VCaP (cell line): ENCODE measurements around the gene L3MBTL4.
"Not testable (repeated sequence)": the region's sequence is repeated elsewhere in the genome, so short reads cannot be mapped to it uniquely, and the experiment has no call there.

ENCODE experiments used
- H3K27ac ChIP-seq: fragments of 450-650 bp; 2 replicates; pipeline ENCODE4 v1.5.1; 2017
- TF ChIP-seq, protein P1 (sequence below): fragments of 450-650 bp; conservative IDR thresholded peaks from 2 replicates; pipeline ENCODE4 v1.5.1; 2017; ENCODE audit warnings: mild to moderate bottlenecking, moderate library complexity

The L3MBTL4 gene

DNA sequence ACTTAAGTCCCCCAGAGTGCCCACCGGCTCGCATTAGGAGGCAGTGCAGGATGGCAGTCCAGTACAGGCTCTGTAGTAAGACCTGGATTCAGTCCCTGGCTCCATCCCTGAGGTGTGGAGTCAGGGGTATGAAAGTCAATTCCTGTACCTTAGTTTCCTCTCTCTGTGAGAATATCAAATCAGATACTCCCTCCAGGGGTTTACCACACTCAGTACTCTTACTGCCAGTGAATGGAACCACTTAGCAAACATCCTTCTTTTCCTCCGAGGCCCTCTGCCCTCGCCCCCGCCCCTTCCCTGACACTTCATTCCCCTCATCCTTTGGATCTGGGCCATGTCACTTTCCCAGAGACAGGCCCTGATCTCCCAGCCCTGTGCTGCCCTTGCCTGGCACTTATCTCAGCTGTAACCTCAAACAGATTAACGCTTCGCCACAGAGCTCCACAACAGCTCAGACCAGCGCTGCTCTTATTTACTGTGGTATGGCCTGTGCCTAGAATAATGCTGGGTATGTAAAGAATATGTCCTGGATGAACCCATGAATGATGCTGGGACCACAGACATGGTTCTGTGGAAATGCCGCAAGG is 360.4 kb downstream of the L3MBTL4 start:
- H3K27ac ChIP-seq, result no peak overlapping the region
- TF ChIP-seq, protein P1, sequence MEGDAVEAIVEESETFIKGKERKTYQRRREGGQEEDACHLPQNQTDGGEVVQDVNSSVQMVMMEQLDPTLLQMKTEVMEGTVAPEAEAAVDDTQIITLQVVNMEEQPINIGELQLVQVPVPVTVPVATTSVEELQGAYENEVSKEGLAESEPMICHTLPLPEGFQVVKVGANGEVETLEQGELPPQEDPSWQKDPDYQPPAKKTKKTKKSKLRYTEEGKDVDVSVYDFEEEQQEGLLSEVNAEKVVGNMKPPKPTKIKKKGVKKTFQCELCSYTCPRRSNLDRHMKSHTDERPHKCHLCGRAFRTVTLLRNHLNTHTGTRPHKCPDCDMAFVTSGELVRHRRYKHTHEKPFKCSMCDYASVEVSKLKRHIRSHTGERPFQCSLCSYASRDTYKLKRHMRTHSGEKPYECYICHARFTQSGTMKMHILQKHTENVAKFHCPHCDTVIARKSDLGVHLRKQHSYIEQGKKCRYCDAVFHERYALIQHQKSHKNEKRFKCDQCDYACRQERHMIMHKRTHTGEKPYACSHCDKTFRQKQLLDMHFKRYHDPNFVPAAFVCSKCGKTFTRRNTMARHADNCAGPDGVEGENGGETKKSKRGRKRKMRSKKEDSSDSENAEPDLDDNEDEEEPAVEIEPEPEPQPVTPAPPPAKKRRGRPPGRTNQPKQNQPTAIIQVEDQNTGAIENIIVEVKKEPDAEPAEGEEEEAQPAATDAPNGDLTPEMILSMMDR, result no peak

DNA sequence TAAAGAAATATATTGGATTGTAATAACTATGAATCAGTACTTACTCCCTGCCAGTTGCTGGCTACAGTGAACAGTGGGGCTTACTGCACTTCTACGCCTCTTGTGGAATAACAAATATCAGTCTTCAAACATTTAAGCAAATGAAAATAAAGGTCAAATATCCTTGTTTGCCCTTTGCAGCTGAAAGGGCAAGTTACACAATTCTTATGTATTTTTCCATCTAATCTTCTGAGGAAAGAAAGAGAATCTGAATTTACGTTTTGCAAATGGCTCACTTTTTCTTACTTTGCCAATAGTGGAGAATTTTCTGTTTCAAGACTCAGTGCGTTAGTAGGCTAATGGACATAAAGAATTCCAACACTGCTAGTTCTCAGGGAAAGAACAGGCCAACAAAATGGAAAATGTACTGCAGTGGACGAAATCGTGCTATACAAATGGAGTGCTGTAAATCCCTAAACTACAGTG is 362.2 kb downstream of the L3MBTL4 start:
- H3K27ac ChIP-seq, result no peak overlapping the region
- TF ChIP-seq, protein P1, result no peak

DNA sequence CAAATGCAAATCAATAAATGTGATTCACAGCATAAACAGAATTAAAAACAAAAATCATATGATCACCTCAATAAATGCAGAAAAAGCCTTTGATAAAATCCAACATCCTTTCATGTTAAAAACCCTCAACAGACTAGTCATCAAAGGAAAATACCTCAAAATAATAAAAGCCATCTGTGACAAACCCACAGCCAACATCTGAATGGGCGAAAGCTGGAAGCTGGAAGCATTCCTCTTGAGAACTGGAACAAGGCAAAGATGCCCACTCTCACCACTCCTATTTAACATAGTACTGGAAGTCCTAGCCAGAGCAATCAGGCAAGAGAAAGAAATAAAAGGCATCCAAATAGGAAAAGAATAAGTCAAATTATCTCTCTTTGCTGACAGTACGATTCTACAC is 367.1 kb downstream of the L3MBTL4 start:
- H3K27ac ChIP-seq, result not testable (repeated sequence)

DNA sequence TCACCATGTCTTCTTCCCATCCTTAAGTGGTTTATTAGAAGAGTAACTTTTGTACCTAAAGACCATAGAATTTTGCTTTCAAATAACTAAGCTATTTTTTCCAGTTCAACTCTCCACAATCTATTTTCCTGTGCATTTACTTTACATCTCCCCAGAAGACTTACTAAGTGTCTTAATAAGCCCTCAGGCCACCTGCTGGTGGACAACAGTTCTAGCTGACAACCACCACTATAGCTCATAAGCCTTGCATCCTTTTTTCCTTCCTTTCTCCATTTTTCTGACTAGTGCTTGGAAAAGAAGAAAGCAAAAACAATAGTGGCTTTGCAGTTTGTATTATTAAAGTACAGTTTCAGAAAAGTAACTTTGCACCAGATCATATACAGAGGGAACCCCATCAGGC is 369.9 kb downstream of the L3MBTL4 start:
- H3K27ac ChIP-seq, result no peak overlapping the region
- TF ChIP-seq, protein P1, result no peak

DNA sequence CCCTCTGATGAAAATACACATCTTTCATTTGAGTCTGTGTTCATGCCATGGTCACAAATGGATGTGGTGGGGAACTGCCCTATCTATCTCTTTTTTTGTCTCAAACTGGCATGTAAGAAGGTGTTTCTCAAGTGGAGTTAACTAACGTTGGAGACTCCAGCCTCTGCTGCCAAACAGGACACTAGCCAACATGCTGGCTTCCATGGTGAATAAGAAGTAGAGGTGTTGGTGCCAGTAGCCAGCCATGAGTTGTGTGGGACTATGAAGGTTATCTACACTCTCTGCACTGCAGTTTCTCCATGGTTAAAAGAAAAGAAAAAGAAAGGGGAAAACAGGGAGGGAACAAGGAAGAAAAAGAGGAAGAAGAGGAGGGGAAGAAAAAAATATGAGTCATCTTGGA is 370.4 kb downstream of the L3MBTL4 start:
- TF ChIP-seq, protein P1, result no peak
- no peak overlapping the region for H3K27ac ChIP-seq

DNA sequence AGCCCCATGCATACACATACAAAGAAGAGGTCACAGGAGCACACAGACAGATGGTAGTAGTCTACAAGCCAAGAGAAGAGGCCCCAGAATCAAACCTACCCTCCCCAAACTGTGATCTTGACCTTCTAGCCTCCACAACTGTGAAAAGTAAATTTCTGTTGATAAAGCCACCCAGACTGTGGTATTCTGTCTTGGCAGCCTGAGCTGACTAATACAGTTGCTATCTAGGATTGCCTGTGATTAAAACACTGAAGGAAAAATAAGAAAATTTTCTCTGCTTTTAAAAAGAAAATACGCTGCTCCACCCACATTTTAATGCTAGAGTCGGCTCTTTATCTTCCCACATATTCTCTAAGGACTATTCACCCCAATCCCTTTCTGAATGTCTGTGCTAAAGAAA is 375.7 kb downstream of the L3MBTL4 start:
- TF ChIP-seq, protein P1, result no peak
- H3K27ac ChIP-seq, result no peak overlapping the region

DNA sequence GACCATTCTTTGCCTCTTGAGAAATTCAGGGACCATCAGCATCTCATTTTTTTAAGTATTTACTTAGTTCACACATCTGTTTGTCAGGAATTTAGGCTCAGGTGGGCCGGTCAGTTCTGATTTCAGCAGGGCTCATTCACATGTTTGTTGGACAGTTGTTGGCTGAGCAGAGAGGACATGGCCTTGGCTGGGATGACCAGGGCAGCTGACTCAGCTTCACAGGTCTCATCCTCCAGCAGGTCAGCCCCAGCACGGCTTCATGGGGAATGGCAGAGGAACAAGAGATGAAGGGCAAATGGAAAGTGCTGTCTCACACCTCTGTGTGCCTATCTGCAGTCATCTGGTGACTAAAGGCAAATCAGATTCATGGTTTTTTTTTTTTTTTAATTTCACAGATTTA is 383.3 kb downstream of the L3MBTL4 start:
- H3K27ac ChIP-seq, result no peak overlapping the region
- TF ChIP-seq, protein P1, result no peak

DNA sequence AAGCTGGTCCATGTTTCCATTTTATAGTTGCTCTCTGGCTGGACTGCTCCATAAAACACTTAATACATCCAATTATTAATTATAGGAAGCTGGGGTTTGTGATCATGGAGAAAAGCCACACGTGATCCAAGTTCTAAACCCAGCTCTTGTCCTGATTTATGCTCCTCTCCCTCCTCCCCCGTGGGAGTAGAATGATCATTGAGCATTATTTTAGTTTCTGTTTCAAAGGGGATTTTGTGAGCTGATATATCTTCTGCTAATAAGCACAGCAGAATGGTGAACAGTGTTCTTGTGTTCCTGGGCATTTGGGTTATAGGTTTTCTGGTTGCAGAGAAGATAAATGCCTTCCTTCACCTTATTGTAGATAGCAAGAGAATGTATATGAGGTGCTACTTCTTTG is 383.7 kb downstream of the L3MBTL4 start:
- no peak overlapping the region for H3K27ac ChIP-seq
- TF ChIP-seq, protein P1, result no peak
